Posterior vena cava (tissue), 2 donors: ENCODE results near the gene WFDC6. TPM values are rescaled to one million over a fixed set of nuclear protein-coding genes. Genes with fewer than 3 reads are reported as not detected.

Experiments used
- DNase-seq: peaks from one replicate; pipeline ENCODE4 v3.0.0-alpha.2; 2020; ENCODE audit warnings: low spot score
- intact Hi-C, 2 donors: fragments of 100-400 bp; cut with DNase I; formaldehyde crosslinking; loops; one replicate each; pipeline versions ENCODE4 v1.14.1 to v1.14.2; 2022 to 2023
- total RNA-seq, 2 donors: library from RNA; stranded (reverse); fragmentation: NEBNext Ultra II Directional; extraction: Animal tissue kit (Norgen Biotek cat#: 25700); gene quantifications; one replicate each; pipeline ENCODE4 v1.2.1, GENCODE V29; 2021
- donor health status: DM: yes; HTN: yes; CAD: no.
- donor health status: DM: yes; HTN: yes; CAD: no.

Gene WFDC6
- total RNA-seq, 2 donors from 2014 or later = not detected

GRCh38 chr20:45527294-45527693, 12.0 kb downstream of the WFDC6 start:
- intact Hi-C loops = no loop called here
- DNase-seq = no peak

GRCh38 chr20:45523821-45524220, 15.5 kb downstream of the WFDC6 start:
- DNase-seq = no peak
- intact Hi-C loops = no loop called here

GRCh38 chr20:45518282-45518681, 21.0 kb downstream of the WFDC6 start:
- intact Hi-C loops = no loop called here

DNA sequence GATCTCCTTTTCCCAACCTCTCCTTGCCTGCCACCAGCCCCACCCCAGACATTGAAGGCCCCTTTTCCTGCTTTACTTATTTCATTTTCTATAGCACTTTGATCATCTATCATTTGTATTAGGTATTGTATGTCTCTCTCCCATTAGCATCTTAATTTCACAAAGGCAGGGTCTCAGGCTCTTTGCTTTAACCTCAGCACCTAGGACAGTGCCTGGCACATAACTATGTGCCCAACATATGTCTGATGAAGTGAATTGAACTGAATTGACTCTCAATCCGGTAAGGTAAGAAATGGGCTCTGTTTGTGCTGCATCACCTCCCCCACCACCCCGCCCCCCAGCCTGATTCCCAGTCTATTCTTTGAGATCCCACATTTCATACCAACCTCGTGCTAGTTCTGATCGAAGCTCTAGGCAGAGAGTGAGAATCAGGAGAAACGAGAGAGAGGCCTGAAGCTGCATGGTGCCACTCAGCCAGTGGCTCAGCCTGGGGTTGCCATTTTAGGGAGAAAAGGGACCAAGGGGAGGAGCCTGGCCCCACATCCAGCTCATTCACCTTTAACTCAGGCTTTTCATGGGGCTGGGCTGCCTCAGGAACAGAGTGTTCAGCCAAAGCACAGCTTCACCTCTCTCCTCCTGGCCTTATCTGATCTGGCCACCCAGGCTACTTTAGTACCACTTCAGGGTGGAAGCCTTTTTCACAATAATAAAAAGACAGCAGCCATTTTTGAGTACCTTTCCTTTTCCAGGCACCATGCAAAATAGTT, 24.0 kb downstream of the WFDC6 start, which contains the start of gene SPINT3:
Gene SPINT3 (minus strand): TSS at position 476 of the 767 bp plus-strand sequence. CDS start 14 bp downstream, at position 462.
- intact Hi-C loops = no loop called here
- DNase-seq = no peak

More at GRCh38 chr20:45518282-45518681, 21.0 kb downstream of the WFDC6 start:
- DNase-seq = no peak

- intact Hi-C loops = no loop called here
- no peak for DNase-seq
Measured at GRCh38 chr20:45510242-45510862, 28.9 kb downstream of the WFDC6 start.

DNA sequence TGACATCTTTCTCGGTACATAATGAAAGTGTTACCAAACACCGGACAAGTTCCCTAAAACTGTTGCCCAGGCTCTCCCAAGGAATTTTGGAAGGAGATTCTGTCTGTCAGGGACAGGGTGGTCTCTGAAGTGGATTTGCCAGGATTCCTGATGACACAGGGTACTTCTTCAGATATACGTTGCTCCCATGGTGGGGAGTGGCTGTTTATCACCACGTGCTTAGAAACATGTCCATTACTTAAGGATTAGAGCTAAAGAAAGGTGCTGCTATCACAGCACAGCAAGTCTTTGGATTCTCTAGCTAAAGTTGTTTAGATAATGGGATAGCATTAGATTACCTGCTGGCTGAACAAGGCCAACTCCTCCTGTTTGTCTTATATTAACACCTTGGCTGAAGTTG, 30.2 kb downstream of the WFDC6 start:
- intact Hi-C loops = no loop called here
- no peak for DNase-seq

DNA sequence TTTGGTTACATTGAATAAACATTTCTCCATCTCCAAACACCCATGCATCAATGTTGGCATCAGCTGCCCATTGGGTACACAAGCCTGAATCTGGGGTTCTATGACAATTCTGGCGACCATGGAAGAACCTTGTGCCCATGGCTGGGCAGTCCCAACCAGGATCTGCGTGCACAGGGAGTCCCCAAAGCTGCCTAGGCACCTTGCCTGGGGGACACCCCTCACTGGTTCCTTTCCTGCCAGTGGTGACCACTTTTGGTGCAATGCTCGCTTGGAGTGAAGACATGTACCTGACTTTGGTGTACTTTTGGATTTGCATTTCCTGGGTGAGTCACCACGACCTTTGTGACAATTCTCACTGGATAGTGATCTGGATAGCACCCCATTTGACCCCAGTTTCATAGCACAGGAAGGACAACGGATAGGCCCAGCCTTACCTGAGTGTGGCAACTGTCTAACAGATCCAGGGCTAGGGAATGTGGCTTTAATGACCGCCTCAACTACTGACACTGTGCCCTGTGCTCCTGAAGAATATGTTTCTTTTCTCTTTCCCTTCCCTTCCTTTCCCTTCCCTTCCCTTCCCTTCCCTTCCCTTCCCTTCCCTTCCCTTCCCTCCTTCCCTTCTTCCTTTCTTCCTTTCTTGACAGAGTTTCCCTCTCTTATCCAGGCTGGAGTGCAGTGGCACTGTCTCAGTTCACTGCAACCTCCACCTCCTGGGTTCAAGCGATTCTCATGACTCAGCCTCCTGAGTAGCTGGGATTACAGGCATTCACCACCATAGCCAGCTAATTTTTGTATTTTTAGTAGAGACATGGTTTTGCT, 31.0 kb downstream of the WFDC6 start:
- intact Hi-C loops = no loop called here
- no peak for DNase-seq

GRCh38 chr20:45507011-45507820, 32.1 kb downstream of the WFDC6 start:
- intact Hi-C loops = no loop called here
- DNase-seq = no peak

DNA sequence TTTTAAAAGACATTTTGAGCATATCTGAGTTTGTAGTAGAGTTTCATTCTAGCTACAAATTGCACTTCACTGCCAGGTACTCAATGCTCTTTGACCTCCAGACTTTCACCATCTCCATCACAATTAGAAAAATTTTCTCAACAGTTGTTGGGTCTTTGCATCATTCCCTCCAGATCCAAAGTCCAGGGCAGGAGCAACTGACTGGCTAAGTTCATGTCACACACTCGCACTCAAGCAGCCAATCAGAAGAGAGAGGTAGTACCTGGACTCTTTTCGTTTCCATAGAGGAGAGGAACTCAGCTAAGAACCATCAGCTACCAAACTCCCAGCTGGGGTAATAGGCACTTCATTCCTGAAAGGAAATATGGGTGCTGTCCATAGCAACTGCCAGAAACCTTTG, 32.9 kb downstream of the WFDC6 start:
- no peak for DNase-seq
- intact Hi-C loops = no loop called here

GRCh38 chr20:45503403-45503802, 35.9 kb downstream of the WFDC6 start:
- intact Hi-C loops = no loop called here
- no peak for DNase-seq

DNA sequence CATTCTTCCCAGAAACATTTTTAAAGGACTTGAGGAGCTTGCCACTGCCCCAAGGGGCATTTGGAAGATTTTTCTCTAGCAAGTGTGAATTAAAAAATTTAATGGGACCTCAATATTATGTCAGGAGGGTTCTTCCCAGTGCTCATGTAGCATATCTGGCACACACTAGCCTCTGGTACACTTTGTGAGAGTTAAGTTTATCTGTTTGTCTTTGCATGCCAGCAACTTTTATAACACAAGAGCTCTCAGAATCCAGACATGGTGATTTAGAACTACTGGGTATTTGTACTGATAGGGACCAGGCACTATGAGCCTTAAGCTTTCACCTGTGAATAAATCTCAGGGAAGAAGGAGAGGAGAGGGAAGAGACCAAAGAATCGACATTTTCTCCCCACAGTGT, 36.7 kb downstream of the WFDC6 start:
- no peak for DNase-seq
- intact Hi-C loops = no loop called here

GRCh38 chr20:45501600-45501999, 37.7 kb downstream of the WFDC6 start:
- no peak for DNase-seq
- intact Hi-C loops = no loop called here

GRCh38 chr20:45500022-45500421, 39.3 kb downstream of the WFDC6 start:
- intact Hi-C loops = no loop called here
- DNase-seq = no peak

DNA sequence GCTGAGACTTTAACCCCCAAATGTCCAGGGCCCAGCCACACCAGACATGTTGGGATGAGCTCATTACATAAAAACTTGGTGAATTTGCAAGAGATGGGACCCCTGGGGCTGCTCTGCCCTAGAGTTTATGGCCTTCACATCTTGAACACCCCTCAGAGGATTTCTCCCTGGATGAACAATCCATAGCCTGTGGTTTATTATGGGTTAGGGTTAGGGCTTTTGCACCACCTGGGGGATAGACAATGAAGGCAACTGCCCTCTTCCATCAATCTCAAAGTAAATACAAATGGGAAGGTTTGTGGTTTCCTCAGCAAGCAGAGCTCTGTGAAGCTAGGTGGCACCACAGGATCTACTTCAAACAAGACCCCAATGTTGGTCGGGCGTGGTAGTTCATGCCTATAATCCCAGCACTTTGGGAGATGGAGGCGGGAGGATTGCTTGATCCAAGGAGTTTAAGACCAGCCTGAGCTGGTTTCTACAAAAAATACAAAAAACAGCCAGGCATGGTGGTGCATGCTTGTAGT, 41.2 kb downstream of the WFDC6 start:
- no peak for DNase-seq
- intact Hi-C loops = no loop called here

DNA sequence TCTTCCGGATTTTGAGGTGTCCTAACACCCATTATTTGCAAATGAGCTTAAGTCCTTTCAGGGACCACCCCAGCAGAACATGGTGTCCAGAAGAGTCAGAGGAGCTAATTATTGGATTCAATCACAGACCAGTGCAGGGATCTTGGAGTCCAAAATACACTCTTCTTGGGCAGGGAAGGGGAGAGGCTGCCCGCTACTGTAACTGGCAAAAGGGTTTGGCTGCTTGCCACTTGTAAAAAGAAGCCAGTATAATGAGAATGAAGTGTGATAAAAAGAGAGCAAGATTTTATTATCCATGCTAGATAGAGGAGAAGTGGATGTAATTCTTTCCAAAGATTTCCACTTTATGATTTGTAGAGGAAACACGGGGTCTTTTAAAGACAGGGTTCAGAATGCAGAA, 43.1 kb downstream of the WFDC6 start:
- no peak for DNase-seq
- intact Hi-C loops = no loop called here

GRCh38 chr20:45495501-45495941, 43.8 kb downstream of the WFDC6 start:
- intact Hi-C loops = no loop called here
- no peak for DNase-seq

DNA sequence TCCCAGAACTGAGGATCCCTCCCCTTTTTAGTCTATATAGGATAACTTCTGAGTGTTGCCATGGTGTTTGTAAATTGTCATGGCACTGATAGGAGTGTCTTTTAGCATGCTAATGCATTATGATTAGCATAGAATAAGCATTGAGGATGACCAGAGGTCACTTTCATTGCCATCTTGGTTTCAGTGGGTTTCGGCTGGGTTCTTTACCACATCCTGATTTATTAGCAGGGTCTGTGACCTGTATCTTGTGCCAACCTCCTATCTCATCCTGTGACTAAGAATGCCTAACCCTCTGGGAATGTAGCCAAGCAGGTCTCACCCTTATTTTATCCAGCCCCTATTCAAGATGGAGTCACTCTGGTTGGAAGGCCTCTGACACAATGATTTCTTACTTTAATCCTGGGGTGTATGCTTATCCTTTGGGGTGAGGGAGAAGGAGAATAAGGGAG, 50.2 kb downstream of the WFDC6 start:
- intact Hi-C loops = no loop called here
- DNase-seq = no peak

GRCh38 chr20:45487231-45487635, 52.0 kb downstream of the WFDC6 start:
- intact Hi-C loops = no loop called here

GRCh38 chr20:45485388-45485787, 53.9 kb downstream of the WFDC6 start:
- intact Hi-C loops = no loop called here
- no peak for DNase-seq

More at GRCh38 chr20:45487231-45487635, 52.0 kb downstream of the WFDC6 start:
- DNase-seq = no peak
